NCI-H2171 (cell line): ENCODE data around the gene CAMTA1.
"Not testable (repeated sequence)": the region's sequence is repeated elsewhere in the genome, so short reads cannot be mapped to it uniquely, and the experiment has no call there.

Source experiments
- DNase-seq: peaks from one replicate; lab custom pipeline; 2025; lab: John Stamatoyannopoulos, UW

CAMTA1 gene

DNA sequence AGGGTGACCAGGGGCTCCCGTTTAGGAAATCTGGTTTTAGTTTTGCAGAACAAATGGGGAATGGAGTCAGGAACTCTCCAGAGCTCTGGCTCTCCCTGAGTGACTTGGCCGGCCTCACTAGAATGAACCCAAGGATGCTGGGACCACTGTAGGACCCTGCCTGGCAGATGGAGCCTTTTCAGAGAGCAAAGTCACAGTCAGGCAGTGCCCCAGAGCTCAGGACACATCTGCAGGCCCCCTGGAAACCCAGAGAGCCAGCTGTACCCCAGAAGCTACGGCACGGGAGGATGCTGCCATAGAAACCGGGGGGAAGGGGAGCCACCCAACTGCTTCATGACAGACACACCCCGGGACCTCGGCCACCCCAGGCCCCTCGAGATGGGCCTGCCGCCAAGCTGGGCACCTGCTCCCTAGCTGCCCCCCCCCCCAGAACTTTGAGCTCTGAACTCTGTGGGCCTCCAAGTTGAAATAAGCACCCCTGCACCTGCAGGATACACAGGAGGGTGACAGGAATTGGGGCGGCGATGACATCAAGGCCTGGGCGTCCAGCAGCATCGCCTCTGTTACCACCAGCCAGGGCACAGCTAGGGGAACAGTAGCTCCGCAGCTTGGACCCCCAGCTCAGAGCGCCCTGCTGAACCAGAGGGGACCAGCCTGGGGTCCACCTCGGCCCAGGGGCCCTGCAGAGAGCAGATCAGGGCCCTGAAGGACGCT is 894.1 kb downstream of the CAMTA1 start:
- DNase-seq = no peak

DNA sequence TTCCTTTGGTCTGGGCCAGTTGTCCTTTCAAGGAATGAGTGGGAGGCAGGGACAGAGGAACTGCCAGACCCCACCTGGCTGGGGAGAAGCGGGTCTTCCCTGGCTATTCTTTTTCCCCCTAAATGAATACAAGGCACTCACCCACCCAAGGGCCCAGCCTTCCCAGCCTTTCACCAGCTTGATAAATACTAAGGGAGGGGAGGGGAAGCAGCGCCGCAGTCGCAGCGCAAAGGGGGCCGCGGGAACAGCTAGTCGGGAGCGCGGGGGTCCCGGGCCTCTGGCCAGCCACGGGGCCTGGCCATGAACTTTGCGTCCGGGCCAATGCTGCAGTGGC is 894.6 kb downstream of the CAMTA1 start:
- DNase-seq = no peak

DNA sequence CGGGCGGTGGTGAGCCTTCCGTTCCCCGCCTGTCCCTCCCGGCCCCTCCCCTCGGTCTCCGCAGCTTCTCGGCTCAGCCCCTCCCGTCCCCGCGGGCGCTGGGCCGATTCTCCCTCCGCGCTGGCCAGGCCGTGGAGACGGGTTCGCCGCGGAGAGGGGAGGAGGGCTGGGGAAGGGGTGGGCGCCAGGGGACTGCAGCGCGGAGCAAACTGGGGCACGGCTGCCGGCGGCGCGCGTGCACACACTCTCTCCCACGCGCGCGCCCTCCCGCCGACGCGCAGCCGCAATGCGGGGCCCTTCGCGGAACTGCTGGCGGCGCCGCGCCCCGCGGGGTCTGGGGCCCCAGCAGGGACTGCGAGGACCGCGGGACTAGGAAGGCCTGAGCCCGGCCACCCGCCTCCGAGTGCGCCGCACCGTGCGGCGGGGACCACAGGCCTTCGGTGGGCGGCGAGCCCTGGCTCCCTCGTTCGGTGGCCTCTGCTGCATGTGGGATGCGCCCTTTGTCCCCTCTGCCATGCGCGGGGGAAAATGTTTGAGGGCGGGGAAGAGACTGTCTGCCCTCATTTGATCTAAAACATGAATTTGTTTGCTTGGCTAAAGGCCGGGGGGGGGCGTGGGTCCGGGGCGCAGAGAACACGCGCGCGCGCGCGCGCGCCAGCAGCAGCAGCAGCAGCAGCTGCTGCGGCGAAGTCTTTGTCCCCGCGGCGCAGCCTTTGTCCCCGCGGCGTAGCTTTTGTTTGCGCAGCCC is 895.1 kb downstream of the CAMTA1 start:
- DNase-seq = peak; percentile 69

DNA sequence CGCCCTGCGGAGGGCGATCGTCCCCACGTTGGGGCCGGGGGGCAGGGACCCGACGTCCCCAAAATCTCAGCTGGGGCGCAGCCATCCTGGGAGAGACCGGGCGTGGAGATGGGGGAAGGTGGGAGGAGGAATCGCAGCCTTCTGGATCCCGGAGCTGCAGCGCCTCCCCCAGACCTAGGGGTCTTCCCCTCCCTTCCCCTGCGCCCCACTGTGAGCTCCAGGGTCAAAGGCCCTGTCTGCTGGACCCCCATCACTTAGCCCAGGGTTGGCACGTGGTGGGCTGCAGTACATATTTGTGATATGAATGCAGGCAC is 895.7 kb downstream of the CAMTA1 start:
- no peak for DNase-seq

DNA sequence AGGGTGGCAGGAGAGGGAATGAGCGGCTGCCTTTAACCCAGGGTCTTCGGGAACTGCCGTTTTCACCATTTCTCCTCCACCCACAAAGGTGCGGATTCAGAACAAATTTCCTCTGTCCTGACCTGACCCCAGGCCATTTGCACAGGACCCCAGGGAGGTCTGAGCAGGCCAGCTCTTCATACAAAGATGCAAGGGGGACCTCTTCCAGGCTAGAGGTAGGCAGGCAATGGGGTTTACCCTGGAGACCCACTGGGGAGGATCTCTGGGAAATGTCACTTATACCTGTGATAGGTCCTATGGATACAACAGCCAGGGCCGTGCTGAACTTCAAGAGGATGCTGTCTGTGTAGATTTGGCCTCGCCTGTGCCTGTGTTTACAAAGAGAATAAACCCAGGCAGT is 896.1 kb downstream of the CAMTA1 start:
- no peak for DNase-seq

DNA sequence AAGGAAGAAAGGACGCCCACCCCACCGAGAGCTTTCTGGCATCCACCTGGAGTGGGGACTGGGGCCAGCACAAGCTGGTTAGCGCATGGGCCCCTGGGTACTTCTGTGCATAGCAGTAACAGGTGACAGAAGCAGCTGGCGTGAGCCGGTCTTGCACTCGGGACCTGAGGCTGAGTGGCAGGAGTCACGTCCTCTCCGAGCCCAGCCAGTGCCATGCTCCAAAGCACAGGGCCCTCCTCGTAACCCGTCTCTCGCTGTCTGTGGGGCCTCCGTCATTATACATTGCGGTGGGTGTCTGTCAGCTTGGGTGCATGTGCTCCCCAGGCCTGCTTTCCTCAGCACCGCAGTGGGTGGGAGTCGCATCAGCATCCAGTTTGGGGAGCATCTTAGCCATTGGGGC is 898.3 kb downstream of the CAMTA1 start:
- DNase-seq = no peak

DNA sequence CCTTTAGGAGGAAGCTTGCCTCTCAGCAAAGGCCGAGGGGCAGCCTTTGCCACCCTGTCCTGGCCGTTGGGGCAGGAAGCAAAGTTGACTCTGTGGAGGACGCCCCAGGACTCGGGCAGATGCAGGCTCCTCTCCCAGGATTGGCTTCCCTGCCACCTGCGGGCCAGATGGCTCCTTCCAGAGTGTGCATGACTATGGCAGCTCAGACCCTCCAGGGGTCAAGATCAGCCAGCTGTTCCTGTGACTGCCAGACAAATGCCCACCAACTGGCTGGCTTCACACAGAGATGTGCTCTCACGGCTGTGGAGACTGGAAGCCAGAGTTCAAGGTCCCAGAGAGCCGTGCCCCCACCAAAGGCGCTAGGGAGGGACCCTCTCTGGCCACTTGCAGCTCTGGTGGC is 898.9 kb downstream of the CAMTA1 start:
- peak; percentile 3 for DNase-seq

DNA sequence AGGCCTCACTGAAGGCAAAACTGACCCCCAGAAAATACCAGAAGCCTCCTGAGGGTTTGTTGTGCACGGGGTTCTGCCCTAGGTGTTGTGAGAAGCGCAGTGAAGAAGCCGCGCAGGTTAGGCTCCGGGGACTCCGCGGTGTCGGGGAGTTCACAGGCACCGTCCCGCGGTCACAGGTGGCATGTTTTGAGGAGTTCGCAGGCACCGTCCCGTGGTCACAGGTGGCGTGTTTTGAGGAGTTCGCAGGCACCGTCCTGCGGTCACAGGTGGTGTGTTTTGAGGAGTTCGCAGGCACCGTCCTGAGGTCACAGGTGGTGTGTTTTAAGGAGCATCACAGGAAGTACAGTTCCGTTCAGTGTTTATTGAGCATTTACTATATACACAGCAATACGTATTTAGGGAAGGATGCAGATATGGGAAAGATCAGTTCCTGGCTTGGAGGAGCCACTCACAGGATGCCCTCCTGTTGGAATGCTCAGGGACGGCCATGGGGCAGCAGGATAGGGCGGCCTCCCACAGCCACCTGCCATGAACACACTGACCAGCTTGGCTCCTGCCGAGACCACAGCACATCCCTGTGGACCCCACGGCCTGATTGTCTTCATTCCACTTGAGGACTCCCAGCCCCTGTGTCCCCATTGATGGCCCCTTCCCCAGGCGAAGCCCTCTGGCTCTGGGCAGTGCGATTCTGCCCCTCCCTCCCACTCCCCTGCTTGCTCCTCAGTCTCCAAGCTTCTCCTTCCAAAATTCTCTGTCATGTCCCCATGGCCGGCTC is 899.8 kb downstream of the CAMTA1 start:
- DNase-seq = no peak

DNA sequence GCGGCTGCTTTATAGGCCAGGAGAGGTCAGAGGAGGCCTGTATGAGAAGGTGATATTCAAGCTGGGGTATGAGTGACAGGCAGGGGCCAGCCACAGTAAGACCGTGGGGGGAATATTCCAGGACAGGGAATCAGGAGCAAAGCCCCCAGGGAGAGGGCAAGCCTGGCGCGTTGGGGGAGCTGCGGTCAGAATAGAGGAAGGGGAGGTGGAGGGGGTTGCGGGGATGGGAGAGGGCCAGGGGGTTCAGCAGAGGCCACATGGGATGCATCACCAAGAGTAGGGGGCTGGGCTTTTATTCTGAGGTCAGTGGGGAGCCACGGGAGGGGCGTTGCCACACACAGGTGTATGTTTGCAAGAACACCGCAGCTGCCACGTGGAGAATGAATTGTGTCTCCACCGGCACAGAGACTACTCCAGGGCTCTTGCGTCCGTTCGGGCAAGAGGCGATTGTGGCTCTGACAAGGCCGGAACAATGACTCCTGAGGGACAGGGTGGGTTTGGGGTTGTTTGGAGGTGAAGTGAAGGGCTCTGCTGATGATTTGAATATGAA is 901.1 kb downstream of the CAMTA1 start:
- no peak for DNase-seq

DNA sequence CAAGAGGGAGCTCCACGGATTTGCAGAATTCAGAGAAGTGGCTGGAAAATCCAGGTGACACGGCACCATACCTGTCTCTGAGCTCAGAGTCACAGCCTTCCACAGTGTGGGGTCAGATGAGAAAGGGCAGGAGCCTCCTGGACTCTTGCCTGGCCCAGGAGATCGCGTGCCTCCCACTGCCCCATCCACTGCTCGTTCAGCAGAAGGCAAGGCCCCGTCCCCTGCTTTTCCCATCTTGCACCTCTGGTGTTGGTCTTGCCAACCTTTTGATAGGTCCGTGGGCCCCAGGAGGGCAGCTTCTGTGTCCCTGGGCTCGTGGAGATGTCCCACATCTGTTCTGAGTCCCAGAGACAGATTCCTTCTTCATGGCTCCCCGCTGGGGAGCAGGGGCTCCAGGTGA is 902.2 kb downstream of the CAMTA1 start:
- DNase-seq = no peak

DNA sequence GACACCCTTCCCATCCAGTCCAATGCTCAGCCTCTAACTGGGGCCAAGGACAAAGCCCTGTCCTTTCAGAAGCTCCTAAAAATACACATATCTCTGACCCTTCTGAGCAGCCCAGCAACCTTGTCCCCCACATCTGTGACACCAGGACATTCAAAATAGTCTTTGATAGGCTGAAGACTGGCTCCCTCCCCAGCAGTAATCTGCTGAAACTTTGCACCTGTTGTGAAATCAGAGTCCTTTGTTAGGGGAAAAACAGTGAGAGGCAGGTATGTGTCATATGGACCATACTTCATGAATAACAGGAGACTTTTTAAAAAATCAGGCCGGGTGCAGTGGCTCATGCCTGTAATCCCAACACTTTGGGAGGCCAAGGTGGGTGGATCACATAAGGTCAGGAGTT is 903.4 kb downstream of the CAMTA1 start:
- no peak for DNase-seq

DNA sequence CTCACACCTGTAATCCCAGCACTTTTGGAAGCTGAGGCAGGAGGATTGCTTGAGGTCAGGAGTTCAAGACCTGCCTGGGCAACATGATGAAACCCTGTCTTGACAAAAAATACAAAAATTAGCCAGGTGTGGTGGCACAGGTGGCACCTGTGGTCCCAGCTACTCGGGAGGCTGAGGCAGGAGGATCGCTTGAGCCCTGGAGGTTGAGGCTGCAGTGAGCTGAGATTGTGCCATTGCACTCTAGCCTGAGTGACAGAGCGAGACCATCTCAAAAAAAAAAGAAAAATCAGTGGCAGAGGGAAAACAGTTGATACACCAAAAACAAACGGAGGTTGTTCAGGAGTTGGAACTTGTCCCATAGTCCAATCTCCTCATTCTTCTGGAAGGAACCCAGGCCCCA is 904.1 kb downstream of the CAMTA1 start:
- not testable (repeated sequence) for DNase-seq

DNA sequence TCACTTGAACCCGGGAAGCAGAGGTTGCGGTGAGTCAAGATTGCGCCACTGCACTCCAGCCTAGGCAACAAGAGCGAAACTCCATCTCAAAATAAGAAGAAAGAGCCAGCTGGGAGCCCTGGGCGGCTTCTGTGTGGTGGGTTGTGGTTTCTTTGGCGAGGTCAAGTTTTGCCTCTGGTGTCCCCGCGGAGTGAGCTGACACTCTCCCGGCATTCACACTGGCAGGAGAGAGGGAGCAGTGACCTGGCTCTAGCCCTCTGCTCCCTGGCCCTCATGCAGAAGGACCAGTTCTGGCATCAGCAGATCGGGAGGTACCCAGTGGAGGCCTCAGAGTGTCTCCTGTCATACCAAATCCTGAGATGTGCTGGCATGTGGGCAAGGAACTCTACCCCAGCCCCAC is 904.8 kb downstream of the CAMTA1 start:
- DNase-seq = no peak

DNA sequence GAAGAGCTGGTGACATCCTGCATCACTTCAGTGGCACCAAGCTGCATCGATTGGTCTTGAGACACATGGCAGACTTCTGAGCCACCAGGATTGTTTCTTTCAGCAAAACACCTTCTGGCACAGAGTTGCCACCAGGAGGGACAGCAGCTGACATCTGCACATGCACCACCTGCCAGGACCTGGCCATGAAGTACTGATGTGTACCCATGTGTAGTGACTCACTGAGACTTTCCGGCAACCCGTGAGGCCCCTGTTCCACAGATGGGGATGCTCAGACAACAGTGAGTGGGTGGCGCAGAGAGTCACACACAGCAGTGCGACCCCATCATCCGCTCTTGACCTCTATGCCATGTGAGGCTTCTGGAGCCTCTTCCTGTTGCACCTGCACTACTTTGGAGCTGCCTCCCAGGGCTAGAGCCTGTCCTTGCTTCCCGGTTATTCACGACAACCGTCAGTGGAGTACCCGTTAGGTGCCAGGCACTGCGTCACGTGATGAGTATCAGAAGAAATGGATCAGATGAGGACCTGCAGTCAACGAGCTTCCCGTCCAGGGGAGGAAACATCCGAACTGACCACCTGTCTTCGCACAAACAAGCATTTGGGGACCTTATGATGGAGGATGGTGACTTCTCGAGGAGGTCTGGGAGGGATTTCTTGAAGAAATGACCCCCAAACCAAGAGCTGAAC is 905.4 kb downstream of the CAMTA1 start:
- DNase-seq = peak; percentile 23

DNA sequence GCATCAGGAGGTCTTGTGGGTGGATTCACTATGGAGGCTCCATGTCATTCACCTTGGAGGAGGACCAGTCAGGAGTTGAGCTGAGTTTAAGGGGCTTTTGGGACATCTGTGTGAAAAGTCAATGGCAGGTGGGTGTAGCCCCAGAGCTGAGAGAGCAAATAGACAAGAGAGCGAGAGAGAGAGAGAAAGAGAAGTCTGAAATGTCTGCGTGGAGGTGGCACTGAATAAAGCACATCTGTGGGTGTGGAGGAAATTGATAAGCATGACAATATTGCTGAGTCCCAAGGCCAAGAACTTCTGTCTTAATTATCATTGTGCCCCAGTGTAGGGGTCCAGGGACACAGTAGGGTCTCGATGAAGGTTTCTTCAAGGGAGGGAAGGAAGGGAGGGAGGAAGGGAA is 906.3 kb downstream of the CAMTA1 start:
- no peak for DNase-seq

DNA sequence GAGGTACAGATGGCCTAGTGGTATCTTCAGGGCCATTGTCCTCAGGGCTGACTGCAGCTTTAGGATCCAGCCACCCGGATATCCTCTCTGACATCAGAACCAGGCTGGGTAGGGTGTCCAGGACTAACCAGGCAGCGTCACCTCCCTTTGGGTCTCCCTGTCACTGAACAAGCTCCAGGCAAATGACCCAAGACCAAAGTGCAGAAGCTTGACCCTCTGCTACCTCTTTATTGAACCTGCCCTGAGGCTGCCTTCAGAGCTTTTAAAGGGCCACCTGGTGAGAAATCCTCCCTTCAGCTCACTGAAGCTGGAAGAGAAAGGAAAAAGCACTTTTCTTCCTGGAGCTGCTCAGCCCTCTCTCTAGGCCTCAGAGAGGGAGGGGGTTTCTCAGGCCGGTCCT is 906.8 kb downstream of the CAMTA1 start:
- no peak for DNase-seq

DNA sequence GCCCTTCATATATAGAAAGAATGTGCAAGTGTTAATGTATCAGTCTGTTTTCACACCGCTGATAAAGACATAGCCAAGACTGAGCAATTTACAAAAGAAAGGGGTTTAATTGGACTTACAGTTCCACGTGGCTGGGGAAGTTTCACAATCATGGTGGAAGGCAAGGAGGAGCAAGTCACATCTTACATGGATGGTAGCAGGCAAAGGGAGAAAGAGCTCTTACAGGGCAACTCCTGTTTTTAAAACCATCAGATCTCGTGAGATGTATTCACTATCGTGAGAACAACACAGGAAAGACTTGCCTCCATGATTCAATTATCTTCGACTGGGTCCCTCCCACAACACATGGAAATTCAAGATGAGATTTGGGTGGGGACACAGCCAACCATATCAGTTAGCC is 907.8 kb downstream of the CAMTA1 start:
- DNase-seq = not testable (repeated sequence)

DNA sequence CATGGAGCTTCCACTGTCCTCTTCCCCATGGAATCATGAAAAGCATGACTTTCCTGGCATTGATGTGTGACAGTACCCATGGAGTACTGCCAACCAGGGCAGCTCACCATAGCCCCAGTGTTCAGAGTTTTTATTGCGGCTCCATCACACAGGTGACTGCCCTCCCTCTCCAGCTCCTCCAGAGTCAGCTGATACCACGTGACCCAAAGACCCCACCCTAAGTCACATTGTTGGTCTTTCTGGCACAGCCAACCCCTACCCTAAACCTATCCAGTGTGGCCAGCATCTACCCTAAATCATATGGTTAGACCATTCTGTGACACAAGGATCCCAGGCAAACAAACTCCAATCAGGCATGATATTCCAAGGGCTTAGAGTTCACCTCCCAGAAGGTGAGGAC is 908.4 kb downstream of the CAMTA1 start:
- DNase-seq = no peak

DNA sequence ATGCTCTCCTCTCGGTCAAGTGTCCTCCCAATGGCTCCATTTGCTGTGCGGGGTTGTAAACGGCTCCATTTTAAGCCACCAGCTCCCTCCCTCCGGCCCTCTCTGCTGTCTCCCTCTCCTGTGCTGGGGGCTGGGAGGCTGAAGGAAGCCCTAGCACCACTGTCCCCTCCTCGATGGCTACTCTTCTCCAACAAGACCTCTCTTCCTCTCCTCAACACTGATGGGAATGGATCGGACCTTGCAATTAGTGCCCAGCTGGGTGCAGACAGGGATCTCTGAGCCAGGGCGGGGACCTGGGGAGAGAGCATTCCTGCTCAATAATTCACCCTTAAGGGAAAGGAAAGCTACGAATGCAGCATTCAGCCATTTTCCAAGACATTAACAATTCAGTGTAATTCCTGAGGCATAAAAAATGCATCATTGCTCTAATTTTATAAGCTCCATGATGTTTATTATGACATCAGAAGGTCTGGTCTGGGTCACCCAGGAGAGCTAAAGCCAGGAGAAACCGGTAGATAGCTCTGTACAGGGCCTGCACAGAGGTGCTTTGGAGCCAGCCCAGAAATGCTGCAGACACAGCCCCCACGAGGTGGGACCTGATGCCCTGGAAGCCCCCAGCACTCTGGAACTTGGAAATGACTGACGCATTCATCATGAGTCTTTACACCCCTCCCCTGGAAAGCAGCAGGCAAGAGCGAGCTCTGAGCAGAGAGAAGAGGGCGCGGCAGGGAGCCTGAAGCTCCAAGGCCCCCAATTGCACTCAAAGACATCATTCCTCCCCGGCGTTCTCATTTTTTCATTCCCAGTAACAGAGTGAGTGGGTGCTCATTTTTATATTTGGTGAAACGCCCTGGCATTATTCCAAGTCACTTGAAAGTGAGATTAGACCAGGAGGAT is 909.6 kb downstream of the CAMTA1 start:
- DNase-seq = no peak

DNA sequence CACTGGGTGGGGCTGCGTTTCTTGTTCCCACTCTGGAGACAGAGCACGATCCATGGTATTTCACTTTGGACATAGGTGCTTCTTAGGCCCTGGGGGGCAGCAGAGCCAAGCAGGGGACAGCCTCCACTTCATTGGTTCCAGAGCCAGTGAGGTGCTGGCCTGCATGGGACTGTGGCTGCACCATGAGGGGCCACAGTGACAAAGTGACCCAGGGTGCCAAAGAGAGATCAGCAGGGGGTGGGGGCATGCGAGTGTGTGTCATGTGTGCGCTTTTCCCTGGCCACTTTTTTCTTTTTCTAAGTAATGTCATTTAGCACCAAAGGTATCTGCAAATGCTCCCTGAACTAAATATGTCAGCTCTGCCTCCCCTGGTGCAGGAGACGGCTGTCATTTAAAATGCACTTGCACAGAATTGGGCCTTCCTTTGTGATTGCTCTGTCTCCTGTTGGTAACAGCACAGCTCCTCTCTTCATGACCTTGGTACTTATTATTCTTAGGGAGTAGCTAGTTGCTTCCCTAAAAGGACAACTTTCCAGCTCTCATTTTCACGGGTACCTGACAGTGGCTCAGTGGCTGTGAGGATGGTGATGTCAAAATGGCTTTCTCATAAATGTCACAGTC is 910.4 kb downstream of the CAMTA1 start:
- no peak for DNase-seq

DNA sequence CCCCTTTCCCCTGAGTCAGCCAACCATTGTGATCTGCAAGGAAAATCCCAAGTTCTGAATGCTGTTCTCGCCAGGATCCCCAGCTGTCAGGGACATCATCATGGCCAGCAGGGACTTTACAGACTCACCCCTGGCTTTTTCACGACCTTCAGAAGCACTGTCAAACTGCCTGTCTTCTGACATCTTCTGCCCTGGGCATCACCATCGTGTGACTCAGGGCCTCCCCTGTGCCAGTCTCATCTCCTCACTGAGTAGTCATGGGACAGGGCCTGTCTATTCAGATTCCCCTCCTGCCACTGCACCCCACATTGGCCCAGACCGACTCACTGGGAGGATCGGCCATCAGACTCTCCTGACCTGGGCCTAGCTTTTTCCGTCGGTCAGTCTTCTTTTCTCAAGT is 913.4 kb downstream of the CAMTA1 start:
- no peak for DNase-seq
